ENCODE measurements around the gene TIGD2. TPM values are rescaled to one million over a fixed set of nuclear protein-coding genes. Genes with fewer than 3 reads are reported as not detected.
A peak's percentile ranks its signal among the peaks of the same experiment; 100 is the strongest.

Gene TIGD2
- polyA plus RNA-seq, 3 donors = 11.1 to 12.4 (median 12.3) TPM

GRCh38 chr4:89146196-89146595 lies 34.9 kb downstream of the TIGD2 start:
- no peak for DNase-seq (ENCODE audit: extremely low read depth in 1 of 11, low read depth in 9 of 11, low spot score in 4 of 11)

- DNase-seq (ENCODE audit: extremely low read depth in 1 of 11, low read depth in 9 of 11, low spot score in 4 of 11) = no peak
Observed at GRCh38 chr4:89152972-89153371, 41.6 kb downstream of the TIGD2 start.

- DNase-seq (ENCODE audit: extremely low read depth in 1 of 11, low read depth in 9 of 11, low spot score in 4 of 11) = no peak
Observed at GRCh38 chr4:89156174-89156914, 45.0 kb downstream of the TIGD2 start.

GRCh38 chr4:89157488-89158024 lies 46.2 kb downstream of the TIGD2 start:
- DNase-seq (ENCODE audit: extremely low read depth in 1 of 11, low read depth in 9 of 11, low spot score in 4 of 11) = no peak

GRCh38 chr4:89158884-89159503 lies 47.7 kb downstream of the TIGD2 start:
- DNase-seq (ENCODE audit: extremely low read depth in 1 of 11, low read depth in 9 of 11, low spot score in 4 of 11) = peak in 2 of 11 donors; percentile 28 to 29

DNA sequence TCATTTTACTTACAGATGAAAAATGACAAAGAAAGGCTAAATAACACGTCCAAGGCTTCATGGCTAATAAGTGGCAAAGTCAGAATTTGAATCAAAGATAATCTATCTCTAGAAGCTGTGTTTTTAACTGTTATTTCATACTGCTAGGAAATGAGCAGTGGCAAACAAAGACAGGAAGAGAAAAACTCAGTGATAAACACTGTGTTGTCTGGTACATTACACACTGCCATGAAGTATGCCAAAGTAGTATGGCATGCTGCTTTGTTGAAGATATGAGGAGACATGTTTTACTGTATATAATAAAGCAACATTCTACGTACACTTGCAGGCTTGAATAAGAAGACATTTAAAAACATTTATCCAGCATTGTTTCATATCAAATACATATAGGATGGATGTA lies 49.5 kb downstream of the TIGD2 start:
- DNase-seq (ENCODE audit: extremely low read depth in 1 of 11, low read depth in 9 of 11, low spot score in 4 of 11) = no peak

DNA sequence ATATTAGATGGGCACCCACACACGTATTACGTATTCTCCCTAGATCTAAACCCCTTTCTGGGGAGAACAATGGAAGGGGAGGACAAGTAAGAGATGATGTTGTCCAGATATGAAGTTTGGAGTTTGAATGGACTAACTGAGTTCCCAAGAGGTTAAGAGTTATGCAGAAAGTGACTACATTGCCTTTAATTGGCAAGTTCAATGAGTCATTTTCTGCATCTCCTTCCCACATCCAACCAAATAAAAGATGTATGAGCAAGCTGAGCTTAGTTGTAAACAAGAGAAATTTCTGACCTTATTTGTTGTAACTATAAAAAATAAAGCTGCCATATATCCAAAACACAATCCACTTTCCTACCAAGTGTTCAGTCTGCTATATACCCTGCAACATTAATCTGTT lies 50.5 kb downstream of the TIGD2 start:
- no peak for DNase-seq (ENCODE audit: extremely low read depth in 1 of 11, low read depth in 9 of 11, low spot score in 4 of 11)

DNA sequence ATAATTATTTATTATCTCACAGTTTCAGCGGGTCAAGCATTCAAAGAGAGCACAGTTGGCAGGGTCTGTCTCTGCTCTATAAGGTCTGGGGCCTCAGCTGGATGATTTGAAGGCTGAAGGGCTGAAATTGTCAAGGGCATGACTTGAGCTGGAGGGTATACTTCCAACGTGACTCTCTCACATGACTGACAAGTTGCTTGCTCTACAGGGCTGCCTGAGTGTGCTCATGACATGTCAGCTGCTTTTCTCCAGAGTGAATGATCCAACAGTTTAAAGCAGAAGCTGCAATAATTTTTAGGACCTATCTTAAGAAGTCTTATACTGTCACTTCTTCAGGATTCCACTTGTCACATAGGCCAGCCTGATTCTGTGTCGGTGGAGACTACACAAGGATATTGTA lies 51.2 kb downstream of the TIGD2 start:
- DNase-seq (ENCODE audit: extremely low read depth in 1 of 11, low read depth in 9 of 11, low spot score in 4 of 11) = no peak

- no peak for DNase-seq (ENCODE audit: extremely low read depth in 1 of 11, low read depth in 9 of 11, low spot score in 4 of 11)
Observed at GRCh38 chr4:89162987-89163386, 51.7 kb downstream of the TIGD2 start.

DNA sequence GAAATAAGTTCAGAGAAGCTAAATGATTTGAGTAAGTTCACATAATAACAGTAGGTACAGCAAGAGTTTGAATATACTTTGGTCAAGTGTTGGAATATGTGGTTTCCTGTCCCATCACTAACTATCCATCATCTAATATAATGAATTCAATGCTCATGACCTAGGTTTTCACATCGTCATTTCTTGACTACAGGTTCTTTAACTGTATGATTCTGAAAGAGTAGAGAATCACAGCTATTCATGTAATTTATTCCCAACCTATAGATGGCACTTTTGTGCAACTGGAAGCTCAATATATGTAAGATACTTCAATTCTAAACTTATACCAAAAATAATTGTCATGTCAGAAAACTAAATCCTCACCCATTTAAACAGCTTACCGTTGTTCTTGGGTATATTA lies 53.1 kb downstream of the TIGD2 start:
- no peak for DNase-seq (ENCODE audit: extremely low read depth in 1 of 11, low read depth in 9 of 11, low spot score in 4 of 11)

Other genes with a start within 250 kb of the TIGD2 start
- 10 to 100 TPM; 29.4 to 48.8 (median 33.1) TPM for gene FAM13A, start 54.3 kb upstream of the TIGD2 start, polyA plus RNA-seq (ENCODE audit: insufficient read length in 3 of 3)
- gene GPRIN3, start 196.3 kb downstream of the TIGD2 start, polyA plus RNA-seq (ENCODE audit: insufficient read length in 3 of 3) = 10 to 100 TPM in 1 of 3 donors, 1 to 10 TPM in 2; 8.0 to 10.5 (median 8.3) TPM